GM19395 (cell line): Measurements from ENCODE around the gene SIN3B.
"Not testable (repeated sequence)": the region's sequence is repeated elsewhere in the genome, so short reads cannot be mapped to it uniquely, and the experiment has no call there.

Experiments
- ATAC-seq: cut with Tn5 transposase; IDR thresholded peaks from one replicate; pipeline ENCODE4 v1.9.1; 2021; ENCODE audit warnings: mild to moderate bottlenecking, moderate library complexity; ENCODE audit not compliant: unreplicated experiment

SIN3B gene

DNA sequence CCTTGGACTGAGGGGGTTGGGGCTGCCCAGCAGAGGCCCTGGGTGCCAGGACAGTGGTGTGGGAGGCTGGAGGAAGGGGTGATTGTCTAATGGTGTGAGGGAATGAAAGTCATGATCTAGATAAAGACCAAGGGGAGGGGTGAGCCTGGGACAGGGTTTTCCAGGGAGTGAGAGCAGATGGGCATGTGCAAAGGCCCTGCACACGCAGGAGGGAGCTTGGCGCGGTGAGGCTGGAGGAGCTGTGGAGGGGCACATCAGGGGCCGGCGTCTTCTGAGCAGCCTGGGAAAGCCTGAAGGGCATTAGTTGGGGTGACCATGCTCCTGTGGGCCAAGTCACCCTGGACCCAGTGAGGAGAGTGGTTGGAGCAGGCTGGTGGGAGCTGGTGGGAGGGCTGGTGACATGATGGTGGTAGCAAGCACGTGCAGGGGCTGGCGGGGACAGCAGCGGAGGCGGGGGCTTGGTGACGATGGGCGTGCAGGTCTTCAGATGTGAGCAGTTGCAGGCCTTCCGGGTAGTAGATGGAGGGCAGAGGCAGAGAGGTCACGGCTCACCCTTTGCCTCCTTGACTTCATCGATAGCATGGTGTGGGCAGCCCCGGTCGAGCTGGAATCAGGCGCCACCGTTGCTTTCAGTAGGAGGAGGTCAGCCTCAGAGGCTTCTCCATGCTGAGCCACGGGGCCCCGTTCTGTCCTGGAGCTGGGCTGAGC is 39.4 kb downstream of the SIN3B start:
- ATAC-seq: no peak

DNA sequence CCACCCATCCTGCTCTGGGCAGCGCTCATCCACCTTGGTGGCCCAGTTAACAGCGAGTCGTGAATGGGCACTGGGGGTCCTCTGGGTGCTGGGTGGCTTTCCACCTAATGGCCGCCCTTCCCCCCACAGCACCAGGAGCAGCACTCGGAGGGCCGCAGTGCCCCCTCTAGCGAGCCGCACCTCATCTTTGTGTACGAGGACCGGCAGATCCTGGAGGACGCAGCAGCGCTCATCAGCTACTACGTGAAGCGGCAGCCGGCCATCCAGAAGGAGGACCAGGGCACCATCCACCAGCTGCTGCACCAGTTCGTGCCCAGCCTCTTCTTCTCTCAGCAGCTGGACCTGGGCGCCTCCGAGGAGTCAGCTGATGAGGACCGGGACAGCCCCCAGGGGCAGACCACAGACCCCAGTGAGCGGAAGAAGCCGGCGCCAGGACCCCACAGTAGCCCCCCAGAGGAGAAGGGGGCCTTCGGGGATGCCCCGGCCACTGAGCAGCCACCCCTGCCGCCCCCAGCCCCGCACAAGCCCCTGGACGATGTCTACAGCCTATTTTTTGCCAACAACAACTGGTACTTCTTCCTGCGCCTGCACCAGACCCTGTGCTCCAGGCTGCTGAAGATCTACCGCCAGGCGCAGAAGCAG is 40.3 kb downstream of the SIN3B start:
- ATAC-seq: no peak

DNA sequence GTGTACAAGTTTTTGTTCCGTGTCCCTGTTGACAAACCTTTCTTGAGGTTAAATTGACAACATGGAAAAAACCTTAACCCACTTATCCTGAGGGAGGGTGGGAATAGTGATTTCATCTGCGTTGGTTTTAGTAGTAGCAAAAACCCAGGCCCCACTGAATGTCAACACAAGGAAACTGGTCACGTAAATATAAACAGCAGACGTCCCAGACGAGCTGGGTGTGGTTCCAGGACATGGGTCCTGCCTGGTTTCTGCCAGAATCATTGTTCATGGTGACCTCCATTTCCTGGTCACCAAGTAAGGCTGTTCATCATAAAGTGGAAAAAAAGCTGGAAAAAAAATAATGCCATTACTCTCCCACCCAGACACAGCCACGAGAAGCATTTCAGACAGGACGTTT is 42.7 kb downstream of the SIN3B start:
- no peak for ATAC-seq

DNA sequence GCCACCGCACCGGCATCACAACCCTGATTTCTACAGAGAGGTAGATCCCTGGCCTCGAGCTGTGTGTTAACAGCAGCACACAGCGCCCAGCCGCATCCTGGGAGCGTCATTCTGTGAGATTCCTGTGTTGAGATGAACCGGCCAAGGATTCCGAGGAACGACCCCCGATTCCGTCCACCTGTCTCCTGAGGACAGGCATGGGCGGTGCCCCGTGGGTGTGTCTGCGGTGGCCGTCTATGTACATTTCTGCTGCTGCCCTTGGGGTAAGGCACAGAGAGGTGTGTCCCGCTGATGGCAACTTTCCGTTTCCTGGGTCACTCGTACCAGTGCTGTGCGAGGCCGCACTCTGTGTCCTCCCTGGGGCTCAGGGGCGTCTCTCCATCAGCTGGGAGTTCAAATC is 43.5 kb downstream of the SIN3B start:
- ATAC-seq: no peak

DNA sequence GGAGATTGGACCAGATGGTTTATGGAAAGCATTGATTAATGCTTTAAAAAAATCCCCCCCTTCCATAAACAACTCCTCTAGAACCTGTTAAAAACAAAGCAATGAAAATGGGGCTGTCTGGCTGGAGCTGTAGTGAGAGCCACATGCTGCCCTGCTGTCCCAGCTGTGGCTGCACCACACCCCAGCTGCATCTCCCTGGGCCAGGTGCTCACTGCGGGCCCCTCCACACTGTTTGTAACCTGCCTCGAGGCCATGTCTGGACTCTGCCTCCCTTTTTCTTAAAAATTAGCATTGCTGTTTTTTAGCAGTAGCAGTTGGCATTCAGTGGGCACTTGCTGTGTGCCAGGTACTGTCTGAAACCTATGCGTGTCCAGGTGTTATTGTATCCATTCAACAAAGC is 44.4 kb downstream of the SIN3B start:
- ATAC-seq: no peak

DNA sequence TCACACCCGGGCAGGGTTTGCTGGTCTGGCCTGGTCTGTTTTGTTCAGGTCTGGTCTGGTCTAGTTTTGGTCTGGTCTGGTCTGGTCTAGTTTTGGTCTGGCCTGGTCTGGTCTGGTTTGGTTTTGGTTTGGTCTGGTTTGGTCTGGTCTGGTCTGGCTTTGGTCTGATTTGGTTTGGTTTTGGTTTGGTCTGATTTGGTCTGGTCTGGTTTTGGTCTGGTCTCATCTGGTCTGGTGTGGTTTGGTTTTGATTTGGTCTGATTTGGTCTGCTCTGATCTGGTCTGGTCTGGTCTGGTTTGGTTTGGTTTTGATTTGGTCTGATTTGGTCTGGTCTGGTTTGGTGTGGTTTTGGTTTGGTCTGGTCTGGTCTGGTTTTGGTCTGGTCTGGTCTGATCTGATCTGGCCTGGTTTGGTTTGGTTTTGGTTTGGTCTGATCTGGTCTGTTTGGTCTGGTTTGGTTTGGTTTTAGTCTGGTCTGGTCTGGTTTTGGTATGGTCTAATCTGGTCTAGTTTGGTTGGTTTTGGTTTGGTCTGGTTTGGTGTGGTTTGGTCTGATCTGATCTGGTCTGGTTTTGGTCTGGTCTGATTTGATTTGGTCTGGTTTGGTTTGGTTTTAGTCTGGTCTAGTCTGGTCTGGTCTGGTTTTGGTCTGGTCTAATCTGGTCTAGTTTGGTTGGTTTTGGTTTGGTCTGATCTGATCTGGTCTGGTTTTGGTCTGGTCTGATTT is 45.2 kb downstream of the SIN3B start:
- ATAC-seq: no peak

DNA sequence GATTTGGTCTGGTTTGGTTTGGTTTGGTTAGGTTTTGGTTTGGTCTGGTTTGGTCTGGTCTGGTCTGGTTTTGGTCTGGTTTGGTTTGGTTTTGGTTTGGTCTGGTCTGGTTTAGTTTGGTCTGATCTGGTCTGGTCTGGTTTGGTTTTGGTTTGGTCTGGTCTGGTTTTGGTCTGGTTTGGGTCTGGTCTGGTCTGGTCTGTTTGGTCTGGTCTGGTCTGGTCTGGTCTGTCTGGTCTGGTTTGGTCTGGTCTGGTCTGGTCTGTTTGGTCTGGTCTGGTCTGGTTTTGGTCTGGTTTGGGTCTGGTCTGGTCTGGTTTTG is 45.7 kb downstream of the SIN3B start:
- not testable (repeated sequence) for ATAC-seq

DNA sequence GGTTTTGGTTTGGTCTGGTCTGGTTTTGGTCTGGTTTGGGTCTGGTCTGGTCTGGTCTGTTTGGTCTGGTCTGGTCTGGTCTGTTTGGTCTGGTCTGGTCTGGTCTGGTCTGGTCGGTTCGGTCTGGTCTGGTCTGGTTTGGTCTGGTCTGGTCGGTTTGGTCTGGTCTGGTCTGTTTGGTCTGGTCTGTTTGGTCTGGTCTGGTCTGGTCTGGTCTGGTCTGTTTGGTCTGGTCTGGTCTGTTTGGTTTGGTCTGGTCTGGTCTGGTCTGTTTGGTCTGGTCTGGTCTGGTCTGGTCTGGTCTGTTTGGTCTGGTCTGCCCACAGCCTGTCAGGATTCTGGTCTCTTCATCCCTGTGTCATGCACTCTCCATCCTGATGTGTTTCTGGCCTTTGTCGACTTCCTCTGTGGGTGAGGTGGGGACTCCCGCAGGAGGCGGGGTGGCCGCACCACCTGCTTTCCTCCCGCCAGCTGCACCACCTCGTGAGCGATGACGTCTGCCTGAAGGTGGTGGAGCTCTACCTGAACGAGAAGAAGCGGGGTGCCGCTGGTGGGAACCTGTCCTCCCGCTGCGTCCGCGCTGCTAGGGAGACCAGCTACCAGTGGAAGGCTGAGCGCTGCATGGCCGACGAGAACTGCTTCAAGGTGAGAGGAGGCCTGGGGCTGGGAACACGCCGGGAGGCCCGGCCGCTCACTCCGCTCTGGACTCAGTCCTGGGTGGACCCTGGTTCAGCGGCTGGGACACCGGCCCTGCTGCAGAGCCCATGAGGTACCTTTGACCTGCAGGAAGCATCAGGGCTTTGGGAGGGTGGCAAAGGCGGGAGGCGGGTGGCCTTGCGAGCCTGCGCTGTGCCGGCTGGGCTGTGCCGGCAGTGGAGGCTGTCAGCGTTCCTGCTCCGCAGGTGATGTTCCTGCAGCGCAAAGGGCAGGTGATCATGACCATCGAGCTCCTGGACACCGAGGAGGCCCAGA is 46.7 kb downstream of the SIN3B start:
- no peak for ATAC-seq

DNA sequence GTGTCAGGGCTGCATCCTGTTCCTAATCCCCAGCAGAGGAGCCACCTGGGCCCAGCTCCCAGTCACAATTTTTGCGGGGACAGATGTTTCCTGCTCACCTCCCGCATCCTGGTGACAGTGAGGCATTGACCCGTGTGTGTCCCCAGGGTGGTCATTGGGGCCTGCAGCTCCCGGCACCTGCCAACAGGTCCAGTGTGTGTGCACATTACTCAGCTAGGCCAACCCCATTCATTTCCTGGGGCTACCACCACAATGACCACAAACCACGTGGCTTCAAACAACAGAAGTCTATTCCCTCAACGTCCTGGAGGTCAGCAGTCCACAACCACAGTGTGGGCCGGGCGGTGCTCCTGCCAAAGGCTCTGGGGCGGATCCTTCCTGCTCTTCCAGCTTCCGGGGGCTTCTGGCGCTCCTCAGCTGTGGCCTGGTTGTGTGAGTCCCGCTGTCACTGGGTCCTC is 47.7 kb downstream of the SIN3B start:
- no peak for ATAC-seq

DNA sequence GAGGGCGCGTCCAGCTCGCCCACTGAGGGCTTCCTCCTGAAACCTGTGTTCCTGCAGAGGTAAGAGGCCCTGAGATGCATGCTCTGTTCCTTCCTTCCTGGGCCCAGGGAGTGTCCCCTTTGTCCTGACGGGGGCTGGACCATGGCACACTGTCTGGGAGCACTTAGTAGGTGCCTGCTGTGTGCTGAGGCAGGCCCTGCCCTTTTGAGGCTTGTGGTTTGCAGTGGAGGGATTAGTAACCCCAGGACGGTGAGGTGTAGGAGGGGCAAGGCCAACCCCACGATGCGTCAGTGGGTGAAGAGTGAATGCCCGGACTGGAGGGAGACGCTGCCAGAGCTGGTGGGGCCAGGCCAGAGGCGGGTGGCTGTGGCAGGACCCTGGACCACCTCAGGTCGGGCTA is 48.4 kb downstream of the SIN3B start:
- ATAC-seq: no peak

DNA sequence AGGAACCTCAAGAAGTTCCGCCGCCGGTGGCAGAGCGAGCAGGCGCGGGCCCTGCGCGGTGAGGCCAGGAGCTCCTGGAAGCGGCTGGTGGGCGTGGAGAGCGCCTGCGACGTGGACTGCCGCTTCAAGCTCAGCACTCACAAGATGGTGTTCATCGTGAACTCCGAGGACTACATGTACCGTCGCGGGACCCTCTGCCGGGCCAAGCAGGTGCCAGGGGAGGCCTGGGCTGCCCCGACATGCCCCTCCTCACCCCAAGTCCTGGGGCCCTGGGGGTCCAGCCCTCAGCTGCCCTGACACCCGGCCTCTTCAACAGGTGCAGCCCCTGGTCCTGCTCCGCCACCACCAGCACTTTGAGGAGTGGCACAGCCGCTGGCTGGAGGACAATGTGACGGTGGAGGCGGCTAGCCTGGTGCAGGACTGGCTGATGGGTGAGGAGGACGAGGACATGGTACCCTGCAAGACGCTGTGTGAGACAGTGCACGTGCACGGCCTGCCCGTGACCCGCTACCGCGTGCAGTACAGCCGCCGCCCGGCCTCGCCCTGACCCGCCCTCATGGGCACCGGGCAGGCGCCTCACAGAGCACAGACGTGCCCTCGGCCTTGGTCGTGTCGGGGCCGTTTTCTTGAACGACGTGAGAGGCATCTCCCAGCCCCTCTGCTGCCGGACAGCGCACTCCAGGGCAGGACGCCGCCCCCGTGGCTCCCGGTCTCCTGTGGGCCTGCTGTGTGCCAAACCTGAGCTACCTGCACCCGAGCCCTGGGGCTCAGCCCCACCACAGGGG is 49.2 kb downstream of the SIN3B start:
- no peak for ATAC-seq

DNA sequence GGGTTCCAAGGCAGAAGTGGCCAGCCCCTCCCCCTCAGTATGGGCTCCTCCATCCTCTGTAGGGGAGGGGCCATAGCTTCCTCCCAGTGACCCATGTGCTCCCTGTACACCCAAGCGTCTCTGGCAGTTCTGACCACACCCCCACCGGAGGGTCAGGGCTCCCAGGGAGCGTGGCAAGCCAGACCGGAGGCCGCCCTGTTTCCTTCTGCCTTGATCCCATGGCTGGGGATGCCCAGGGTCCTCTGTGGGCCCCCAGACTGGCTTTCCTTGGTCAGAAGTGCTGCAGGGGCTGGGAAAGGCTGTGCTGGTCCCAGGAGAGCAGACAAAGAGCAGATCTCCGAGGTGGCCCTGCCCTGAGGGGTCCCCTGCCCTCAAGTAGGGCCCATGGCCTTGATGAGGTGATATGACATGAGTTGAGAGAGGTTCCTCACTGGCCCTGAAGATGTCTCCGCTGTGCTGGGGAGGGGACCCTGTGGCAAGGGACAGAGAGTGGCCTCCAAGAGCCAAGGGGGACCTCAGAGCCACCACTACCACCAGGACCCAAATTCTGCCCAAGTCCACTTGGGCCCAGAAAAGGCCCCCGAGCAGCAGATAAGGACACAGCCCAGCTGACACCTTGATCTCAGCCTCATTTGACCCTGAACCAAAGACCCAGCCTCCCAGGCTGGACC is 51.8 kb downstream of the SIN3B start:
- no peak for ATAC-seq

DNA sequence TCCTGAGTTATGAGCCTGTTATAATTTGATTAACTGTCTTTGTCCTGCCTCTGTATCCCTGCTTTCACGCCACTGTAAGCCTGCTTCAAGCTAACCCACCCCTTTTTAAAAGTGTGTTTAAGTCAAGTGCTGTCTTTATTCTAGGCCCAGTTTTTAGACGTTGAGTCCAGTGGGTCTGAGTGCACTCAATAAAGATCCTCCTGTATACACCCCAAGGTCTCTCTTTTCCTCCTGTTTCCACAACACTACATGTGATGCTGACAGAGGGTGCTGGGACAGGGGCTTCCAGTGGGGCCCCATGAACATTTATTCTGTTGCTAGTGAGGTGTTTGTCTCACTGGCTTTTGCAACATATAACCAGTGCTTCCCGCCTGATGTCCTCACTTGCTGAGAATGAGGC is 52.9 kb downstream of the SIN3B start:
- no peak for ATAC-seq

DNA sequence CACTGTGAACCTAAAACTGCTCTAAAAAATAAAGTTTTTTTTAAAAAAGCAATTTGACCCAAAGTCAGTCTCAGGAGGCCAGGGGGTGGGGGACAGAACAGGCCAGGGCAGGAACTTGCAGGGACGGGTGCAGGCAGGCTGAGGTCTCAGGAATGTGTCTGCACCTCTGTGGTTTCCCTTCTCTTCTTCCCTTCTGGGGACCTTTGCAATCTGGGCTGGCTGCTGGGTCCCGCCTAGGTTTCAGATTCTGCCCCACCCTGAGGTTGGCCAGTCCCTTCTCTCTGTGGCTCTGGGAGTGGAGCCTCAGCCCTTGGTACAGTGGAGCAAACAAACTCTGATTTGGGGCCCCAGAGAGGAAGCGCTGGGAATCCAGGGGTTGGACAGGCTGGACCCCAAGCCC is 54.3 kb downstream of the SIN3B start:
- no peak for ATAC-seq

DNA sequence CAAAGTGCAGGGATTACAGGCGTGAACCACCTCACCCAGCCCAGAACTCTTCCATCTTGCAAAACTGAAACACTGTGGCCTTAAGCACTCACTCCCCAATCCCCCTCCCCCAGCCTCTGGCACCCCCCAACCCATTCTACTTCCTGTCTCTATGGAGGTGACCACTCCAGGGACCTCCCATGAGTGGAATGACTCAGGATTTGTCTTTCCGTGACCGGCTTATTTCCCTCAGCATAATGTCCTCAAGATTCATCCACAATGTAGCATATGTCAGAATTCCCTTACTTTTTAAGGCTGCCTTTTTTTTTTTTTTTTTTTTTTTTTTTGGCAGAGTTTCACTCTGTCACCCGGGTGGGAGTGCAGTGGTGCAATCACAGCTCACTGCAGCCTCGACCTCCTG is 56.0 kb downstream of the SIN3B start:
- ATAC-seq: no peak

DNA sequence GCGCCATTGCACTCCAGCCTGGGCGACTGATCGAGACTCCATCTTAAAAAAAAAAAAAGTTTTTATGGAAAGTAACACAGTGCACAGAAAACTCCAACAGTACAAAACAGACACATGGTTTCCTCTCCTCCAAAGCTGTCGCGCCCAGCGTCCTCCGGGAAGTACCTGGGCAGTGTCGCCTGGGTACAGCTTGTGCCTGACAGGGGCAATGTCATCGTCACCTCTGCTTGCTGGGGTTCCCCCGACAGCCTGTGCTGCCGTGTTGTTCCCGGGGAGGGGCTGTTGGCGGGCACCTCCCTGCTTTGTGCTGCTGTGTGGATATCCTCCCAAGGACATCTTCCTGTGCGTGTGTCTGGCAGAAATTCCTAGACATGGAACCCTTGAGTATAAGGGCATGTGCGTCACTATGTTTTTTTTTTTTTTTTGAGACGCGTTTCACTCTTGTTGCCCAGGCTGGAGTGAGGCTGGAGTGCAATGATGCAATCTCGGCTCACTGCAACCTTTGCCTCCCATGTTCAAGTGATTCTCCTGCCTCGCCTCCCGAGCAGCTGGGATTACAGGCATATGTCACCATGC is 57.2 kb downstream of the SIN3B start:
- no peak for ATAC-seq

DNA sequence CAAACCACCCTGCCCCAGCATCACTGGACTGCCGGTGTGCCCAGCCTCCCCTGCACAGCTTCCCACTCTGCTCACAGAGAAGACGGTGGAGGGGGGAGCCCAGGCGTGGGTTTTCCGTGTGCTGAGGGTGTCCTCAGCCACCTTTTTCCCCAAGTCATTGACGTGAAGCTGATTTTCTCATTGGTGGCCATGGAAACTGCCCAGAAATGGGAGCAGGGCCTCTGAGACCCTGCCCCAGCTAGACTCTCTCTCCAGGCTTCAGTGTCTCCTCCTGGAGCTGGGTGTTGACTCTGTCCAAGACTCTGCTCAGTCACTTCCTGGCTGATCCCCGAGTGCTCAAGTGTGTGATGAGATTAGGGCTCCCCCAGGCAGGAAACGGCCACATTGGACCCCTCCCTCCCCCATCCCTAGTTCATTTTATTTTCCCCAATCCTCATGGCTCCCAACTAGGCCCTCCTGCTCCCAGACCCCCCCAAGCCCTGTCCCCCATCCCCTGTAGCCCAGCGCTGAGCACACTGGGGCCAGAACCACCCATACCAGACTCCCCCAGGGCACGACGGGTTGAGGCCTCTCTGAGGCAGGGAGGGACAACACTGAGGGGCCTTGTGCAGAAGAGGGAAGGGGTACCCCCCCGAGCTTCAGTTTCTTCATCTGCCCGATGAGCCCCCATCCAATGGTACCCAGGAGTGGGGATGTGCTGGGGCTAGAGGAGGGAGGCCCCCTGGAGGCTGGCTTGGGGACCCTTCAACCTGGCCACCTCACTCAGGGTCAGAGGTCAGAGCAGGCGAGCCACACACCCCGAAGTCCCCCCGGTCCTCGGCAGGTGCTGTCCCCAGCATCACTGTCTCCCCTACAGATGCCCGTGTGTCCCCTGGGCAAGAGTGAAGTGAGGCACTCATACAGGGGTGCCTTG is 58.4 kb downstream of the SIN3B start:
- no peak for ATAC-seq

DNA sequence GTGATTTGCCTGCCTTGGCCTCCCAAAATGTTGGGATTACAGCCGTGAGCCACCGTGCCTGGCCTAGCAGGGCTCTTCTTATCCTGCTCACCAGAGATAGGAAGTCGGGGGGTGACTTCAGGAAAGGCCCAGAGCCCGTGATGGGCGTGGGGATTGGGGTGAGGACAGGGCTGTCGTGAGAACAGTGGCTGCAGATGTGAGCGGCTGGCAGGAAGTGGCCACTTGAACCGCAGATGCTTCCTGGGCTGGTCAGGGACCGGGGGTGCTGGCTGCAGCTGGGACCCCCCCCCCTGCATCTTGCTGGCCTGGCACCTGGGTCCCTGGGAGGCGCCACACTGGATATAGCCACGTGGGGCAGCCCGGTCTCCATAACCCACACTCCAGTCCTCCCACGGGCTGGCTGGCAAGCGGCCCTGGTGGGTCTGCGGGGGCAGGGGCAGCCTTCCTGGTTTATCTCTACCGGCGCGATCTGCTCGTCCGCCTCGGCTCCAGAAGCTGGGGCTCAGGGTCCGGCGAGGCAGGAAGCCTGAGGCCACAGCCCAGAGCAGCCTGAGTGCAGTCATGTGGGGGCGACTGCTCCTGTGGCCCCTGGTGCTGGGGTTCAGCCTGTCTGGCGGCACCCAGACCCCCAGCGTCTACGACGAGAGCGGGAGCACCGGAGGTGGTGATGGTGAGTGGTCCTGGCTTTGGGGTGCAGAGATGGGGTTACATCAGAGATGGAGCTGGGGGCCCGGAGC is 59.6 kb downstream of the SIN3B start, which contains the start of gene F2RL3:
Gene F2RL3, plus strand, starts transcription at position 371 of the 737 bp plus-strand sequence. Its CDS starts 191 bp downstream, at position 562.
- ATAC-seq: no peak
